22Rv1 (cell line): ENCODE measurements around the gene MMP24OS.
A peak's percentile ranks its signal among the peaks of the same experiment; 100 is the strongest.

Experiments
- H3K27ac ChIP-seq: fragments of 450-650 bp; 2 replicates; pipeline ENCODE4 v1.5.1; 2017
- CTCF ChIP-seq: fragments of 450-650 bp; IDR thresholded peaks from 2 replicates; pipeline ENCODE4 v1.5.1; 2017; ENCODE audit warnings: mild to moderate bottlenecking
- ZFX ChIP-seq: fragments of 450-650 bp; IDR thresholded peaks from 2 replicates; pipeline ENCODE4 v1.6.1; 2017; ENCODE audit warnings: antibody characterized with exemption, borderline replicate concordance

Gene MMP24OS

GRCh38 chr20:35312318-35312717 is 34.4 kb upstream of the MMP24OS start:
- no peak overlapping the region for H3K27ac ChIP-seq
- TF ChIP-seq ZFX (no peak), CTCF (no peak)

GRCh38 chr20:35311822-35312221 is 33.9 kb upstream of the MMP24OS start:
- H3K27ac ChIP-seq = no peak overlapping the region
- TF ChIP-seq CTCF (no peak), ZFX (no peak)

- H3K27ac ChIP-seq = no peak overlapping the region
- TF ChIP-seq CTCF (no peak), ZFX (no peak)
These were observed 33.5 kb upstream of the MMP24OS start for GRCh38 chr20:35311409-35311808.

GRCh38 chr20:35307666-35308653 is 30.0 kb upstream of the MMP24OS start:
- H3K27ac ChIP-seq = no peak overlapping the region
- no peak for TF ChIP-seq CTCF
- TF ChIP-seq ZFX = no peak

- H3K27ac ChIP-seq = no peak overlapping the region
- no peak for TF ChIP-seq ZFX
- peak; percentile 91 for TF ChIP-seq CTCF
These were observed 29.1 kb upstream of the MMP24OS start for GRCh38 chr20:35306931-35307517.

GRCh38 chr20:35305682-35306556 is 28.0 kb upstream of the MMP24OS start:
- H3K27ac ChIP-seq = no peak overlapping the region

More at GRCh38 chr20:35305682-35306556, 28.0 kb upstream of the MMP24OS start:
- TF ChIP-seq CTCF = no peak
- TF ChIP-seq ZFX = no peak
